Subcutaneous abdominal adipose tissue (tissue), 5 donors: ENCODE results near the gene SENP2.
"Not testable (repeated sequence)": the region's sequence is repeated elsewhere in the genome, so short reads cannot be mapped to it uniquely, and the experiment has no call there.

Experiments used
- H3K27ac ChIP-seq: one replicate; pipeline ENCODE4 v1.7.0; 2013; ENCODE audit warnings: low read depth, mild to moderate bottlenecking, inconsistent platforms, low read length, moderate library complexity
- H3K27me3 ChIP-seq, 5 donors: one replicate each; pipeline ENCODE4 v1.7.0; 2013; ENCODE audit warnings: low read length in 5 of 5, inconsistent platforms in 1 of 5; ENCODE audit not compliant: control insufficient read depth in 5 of 5, insufficient read depth in 4 of 5
- H3K36me3 ChIP-seq, 5 donors: one replicate each; pipeline ENCODE4 v1.7.0; 2013; ENCODE audit warnings: low read length in 5 of 5; ENCODE audit not compliant: control insufficient read depth in 5 of 5, insufficient read depth in 5 of 5
- H3K4me1 ChIP-seq, 5 donors: one replicate each; pipeline ENCODE4 v1.7.0; 2013; ENCODE audit warnings: low read length in 5 of 5, mild to moderate bottlenecking in 3 of 5, moderate library complexity in 1 of 5; ENCODE audit not compliant: control insufficient read depth in 5 of 5, insufficient read depth in 5 of 5
- H3K4me3 ChIP-seq, 5 donors: one replicate each; pipeline ENCODE4 v1.7.0; 2013; ENCODE audit warnings: low read length in 5 of 5, low read depth in 1 of 5
- H3K9ac ChIP-seq, 5 donors: one replicate each; pipeline ENCODE4 v1.7.0; 2013; ENCODE audit warnings: low read length in 5 of 5, mild to moderate bottlenecking in 4 of 5, moderate library complexity in 3 of 5
- H3K9me3 ChIP-seq, 5 donors: one replicate each; pipeline ENCODE4 v1.7.0; 2013; ENCODE audit warnings: low read length in 5 of 5; ENCODE audit not compliant: control insufficient read depth in 5 of 5
- donor health status: healthy.
- donor health status: healthy.
- donor health status: healthy.
- donor health status: healthy.
- donor health status: healthy.

SENP2 gene

DNA sequence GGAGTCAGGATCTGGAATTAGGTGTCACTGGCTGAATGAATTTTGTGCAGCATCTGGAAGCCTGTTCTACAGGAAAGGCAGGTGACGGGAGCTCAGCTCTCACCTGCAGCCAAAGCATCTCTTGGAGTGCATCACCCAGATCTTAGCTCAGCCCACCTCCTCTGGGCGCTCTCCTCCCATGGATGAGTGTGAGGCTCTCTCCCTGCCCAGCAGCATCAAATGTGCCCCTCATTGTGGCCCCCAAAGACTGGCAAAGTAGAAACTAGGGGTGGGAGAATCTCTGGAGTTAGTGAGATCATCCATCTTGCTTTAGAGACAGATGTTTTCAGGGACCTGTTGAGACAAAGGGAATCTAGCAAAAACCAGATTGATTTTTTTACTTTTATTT lies 68.7 kb downstream of the SENP2 start:
- Histone ChIP-seq H3K9ac (no peak overlapping the region), H3K27me3 (no peaks in the 10 kb centered on the region), H3K36me3 (peaks cover 0 to 2% (median 0%) of the 10 kb centered on the region in 5 donors), H3K4me1 (peaks cover 13 to 53% (median 44%) of the 10 kb centered on the region in 5 donors), H3K27ac (no peak overlapping the region), H3K4me3 (no peak overlapping the region), H3K9me3 (no peaks in the 10 kb centered on the region)

DNA sequence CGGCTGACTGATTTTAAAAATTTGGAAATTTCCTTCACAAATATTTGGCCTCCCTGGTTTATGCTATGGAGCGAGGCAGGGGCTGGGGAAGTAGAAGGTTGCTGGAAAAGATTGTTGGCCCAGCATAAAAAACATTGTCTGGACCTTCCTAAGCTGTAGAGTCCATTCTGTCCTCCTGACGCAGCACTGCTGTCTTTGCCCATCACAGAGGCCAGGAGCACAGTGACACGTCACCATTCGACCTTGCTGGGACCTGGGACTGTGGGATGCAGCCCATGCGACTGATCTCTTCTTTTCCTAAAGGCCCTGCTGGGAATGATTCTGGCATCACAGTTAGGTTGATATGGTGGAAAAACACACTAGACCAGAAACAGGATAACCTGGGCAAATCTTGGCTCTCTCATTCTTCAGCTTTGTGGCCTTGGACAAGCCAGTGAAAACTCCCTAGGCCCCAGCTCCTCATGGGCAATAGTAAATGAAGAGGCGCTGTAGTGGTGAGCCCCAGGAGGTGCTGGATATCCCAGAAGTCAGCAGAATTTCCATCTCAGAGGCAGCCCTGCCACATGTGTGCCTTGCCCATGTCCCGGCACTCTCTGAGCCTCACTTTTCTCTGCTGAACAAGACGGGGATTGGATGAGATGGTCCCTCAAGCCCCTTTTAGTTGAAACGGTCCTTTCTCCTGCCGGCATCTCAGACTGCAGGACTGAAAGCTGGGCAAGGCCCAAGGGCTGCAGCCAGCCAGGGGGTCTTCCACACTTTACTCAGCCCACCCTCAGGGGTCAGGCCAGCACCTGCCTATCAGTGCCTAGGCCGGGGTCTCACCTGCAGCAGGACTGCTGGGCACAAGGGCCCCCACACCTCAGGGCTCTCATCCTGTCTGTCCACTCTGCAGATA lies 69.6 kb downstream of the SENP2 start:
- no peaks in the 10 kb centered on the region for H3K27me3 ChIP-seq
- peak overlapping the region; percentile 86 for H3K27ac ChIP-seq
- H3K36me3 ChIP-seq: peaks cover 0 to 2% (median 0%) of the 10 kb centered on the region in 5 donors
- H3K4me1 ChIP-seq: peaks cover 15 to 56% (median 49%) of the 10 kb centered on the region in 5 donors
- peak overlapping the region in 3 of 5 donors; percentile 35 to 58 (median 49) for H3K9ac ChIP-seq
- H3K9me3 ChIP-seq: no peaks in the 10 kb centered on the region
- peak overlapping the region in 1 of 5 donors; percentile 18 for H3K4me3 ChIP-seq

DNA sequence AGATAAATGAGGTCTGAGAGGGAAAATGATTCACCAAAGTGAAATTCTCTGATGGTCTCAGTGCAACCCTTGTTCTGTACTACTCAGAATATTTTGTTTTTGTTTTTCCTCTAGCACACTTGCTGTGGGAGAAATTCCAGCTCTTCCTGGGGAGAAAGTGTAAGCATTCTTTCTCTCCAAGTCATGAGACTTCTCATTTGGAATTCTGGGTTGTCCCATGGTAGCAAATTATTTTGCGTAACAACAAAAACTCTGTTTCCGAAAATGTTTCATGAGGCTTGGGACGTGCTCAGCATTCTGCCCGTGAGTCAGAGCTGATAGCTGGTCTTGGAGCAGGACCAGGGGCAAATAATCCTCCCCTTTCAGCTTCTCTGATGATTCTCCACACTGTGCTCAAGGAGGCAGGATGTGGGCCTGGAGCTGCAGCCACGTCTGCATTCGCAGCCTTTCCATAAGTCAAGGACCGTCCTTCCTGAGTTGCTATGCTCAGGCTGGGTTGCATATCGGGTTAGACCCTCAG lies 70.3 kb downstream of the SENP2 start:
- no peaks in the 10 kb centered on the region for H3K9me3 ChIP-seq
- peaks cover 15 to 53% (median 44%) of the 10 kb centered on the region in 5 donors for H3K4me1 ChIP-seq
- peak overlapping the region in 1 of 5 donors; percentile 18 for H3K4me3 ChIP-seq
- peaks cover 0 to 2% (median 0%) of the 10 kb centered on the region in 5 donors for H3K36me3 ChIP-seq
- peak overlapping the region; percentile 86 for H3K27ac ChIP-seq
- H3K27me3 ChIP-seq: no peaks in the 10 kb centered on the region
- H3K9ac ChIP-seq: peak overlapping the region in 3 of 5 donors; percentile 48 to 58 (median 49)

DNA sequence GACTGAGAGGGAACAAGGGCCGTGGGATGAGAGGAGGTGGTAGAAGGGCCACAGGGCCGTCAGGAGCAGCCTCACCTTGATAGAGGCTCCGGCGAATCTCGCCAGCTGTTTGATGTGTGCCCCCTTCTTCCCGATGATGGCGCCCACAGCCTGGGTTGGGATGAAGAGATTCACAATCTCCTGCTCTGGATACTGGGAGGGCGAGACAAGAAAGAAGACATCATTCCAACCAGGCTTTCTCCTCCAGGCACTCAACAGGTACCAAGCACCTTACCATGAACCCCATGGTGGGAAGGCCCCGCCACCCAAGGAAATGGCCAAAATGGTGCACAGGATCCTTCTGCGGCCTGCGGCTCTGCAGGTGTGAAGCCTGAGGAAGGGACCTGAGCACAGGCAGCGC lies 71.1 kb downstream of the SENP2 start:
- Histone ChIP-seq H3K27ac (peak overlapping the region; percentile 86), H3K4me3 (no peak overlapping the region), H3K9ac (peak overlapping the region in 3 of 5 donors; percentile 6 to 58 (median 14)), H3K36me3 (peaks cover 0 to 2% (median 0%) of the 10 kb centered on the region in 5 donors), H3K9me3 (no peaks in the 10 kb centered on the region), H3K4me1 (peaks cover 15 to 53% (median 44%) of the 10 kb centered on the region in 5 donors), H3K27me3 (no peaks in the 10 kb centered on the region)

DNA sequence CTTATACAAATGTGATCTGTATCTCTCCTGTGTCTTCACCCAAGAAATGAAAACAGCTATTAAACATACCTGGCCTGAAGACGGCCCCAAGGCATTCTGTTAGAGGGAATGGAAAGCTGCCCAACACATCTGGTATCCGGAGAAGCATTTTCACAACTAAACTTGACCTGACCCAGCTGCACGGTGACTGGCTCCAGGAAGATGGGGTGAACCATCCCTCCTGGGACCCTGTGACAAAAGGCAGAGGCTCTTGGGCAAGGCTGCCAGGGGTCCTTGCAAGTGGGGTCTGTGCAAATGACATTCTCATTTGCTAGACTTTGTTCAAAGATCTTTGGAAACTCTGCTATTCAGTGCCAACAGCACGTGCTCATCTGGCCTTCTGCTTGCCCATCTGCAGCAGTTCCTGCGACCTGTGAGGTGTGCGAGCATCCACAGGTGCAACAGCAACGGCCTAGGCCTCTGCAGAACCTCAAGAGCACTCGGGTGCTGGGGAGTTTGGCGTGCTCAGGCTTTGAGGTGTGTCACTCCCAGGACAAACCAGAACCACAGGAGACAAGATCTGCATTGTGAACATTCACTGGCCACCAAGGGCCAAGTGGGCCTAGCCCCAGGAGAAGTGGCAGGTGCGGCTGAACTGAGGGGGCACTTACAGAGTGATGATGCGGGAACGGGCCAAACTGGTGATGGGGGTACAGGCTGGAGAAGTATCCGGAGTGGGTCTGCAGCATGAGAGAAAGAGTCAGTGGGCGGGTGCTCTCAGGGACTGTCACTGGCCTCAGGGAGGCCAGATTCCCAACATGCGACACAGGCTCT lies 71.8 kb downstream of the SENP2 start:
- Histone ChIP-seq H3K27me3 (no peaks in the 10 kb centered on the region), H3K27ac (peak overlapping the region; percentile 86), H3K36me3 (peaks cover 0 to 2% (median 0%) of the 10 kb centered on the region in 5 donors), H3K9me3 (no peaks in the 10 kb centered on the region), H3K4me1 (peaks cover 15 to 53% (median 44%) of the 10 kb centered on the region in 5 donors), H3K9ac (peak overlapping the region in 2 of 5 donors; percentile 10 to 58), H3K4me3 (no peak overlapping the region)

DNA sequence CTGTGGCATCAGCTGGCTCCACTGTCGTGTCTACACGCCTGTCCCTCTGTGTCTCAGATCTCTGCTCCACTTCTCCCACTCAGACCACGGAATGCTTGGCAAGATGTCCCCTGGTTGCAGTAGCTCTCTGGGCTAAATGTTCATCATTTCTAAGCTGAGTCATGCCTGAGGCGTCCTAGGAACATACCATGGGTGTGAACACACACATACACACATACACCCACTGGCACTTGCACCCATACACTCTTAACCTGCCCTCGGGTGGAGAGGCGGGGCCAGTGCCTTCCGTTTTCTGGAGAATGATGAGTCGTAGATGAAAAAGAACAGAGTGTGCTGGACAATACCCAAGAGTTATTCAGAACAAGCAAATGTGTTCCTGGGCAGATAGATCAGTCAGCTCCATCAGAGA lies 72.4 kb downstream of the SENP2 start:
- Histone ChIP-seq H3K4me1 (peaks cover 15 to 53% (median 44%) of the 10 kb centered on the region in 5 donors), H3K27ac (peak overlapping the region; percentile 86), H3K9me3 (no peaks in the 10 kb centered on the region), H3K4me3 (no peak overlapping the region), H3K27me3 (no peaks in the 10 kb centered on the region), H3K9ac (peak overlapping the region in 1 of 5 donors; percentile 10), H3K36me3 (peaks cover 0 to 2% (median 0%) of the 10 kb centered on the region in 5 donors)

DNA sequence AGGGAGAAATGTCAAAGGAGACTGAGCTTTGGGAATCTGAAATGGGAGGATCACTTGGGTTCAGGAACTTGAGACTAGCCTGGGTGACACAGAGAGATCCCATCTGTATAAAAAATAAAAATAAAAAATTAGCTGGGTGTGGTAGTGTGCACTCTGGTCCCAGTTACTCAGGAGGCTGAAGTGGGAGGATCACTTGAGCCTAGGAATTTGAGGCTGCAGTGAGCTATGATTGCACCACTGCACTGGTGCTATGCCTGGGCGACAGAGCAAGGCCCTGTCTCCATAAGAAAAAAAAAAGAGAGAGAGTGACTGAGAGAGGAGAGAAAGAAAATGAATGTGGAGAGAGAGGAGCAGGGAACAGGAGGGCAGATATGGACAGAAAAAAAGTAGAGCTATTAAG lies 72.8 kb downstream of the SENP2 start:
- Histone ChIP-seq H3K9ac (peak overlapping the region in 1 of 5 donors; percentile 30), H3K27me3 (no peaks in the 10 kb centered on the region), H3K36me3 (peaks cover 0 to 2% (median 0%) of the 10 kb centered on the region in 5 donors), H3K27ac (peak overlapping the region; percentile 86), H3K4me1 (peaks cover 15 to 53% (median 44%) of the 10 kb centered on the region in 5 donors), H3K4me3 (no peak overlapping the region), H3K9me3 (no peaks in the 10 kb centered on the region)

DNA sequence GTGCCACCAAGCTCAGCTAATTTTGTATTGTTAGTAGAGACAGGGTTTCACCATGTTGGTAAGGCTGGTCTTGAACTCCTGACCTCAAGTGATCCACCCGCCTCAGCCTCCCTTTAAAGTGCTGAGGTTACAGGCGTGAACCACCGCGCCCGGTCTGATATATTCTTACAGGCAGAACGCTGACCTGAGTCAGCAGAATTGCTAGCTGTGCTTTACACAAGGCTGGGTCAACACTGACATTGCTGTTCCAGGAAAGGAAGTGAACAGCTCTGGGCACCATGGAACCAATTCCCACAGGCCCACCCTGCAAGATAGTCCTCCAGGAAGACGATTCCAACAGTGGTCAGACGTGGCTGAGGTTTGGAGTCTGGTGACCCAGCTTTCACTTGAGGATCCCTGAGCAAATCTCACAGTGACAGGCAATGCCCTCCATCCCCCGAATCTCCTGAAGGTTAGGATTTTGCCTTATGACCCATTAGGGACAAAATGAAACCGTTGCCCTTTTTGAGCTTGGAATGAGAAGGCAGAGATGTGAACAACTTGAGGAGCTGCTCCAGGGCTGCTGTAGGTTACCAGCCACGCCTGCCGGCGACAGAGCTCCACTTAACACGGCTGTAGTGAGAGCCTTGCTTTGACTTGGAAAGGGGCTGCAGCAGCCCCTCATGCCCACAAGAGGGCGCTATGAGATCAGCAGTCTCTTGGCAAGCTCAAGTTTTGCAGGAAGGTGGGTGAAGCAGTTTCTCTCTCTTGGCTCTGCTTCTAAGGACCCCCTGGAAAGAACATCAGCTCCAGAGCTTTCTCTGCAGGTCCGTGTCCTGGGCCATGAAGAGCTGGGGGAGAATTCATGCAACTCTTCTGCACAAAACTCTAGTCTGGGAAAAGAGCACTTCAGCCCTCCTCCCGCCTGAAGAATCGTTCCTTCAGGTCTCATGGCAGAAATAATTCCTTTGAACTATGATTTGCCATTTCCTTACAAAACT lies 74.1 kb downstream of the SENP2 start:
- peak overlapping the region; percentile 14 for H3K27ac ChIP-seq
- H3K4me3 ChIP-seq: peak overlapping the region in 4 of 5 donors; percentile 7 to 48 (median 40)
- H3K9me3 ChIP-seq: no peaks in the 10 kb centered on the region
- H3K27me3 ChIP-seq: no peaks in the 10 kb centered on the region
- H3K36me3 ChIP-seq: no peaks in the 10 kb centered on the region
- H3K9ac ChIP-seq: peak overlapping the region in 1 of 5 donors; percentile 6
- peaks cover 15 to 53% (median 44%) of the 10 kb centered on the region in 5 donors for H3K4me1 ChIP-seq

DNA sequence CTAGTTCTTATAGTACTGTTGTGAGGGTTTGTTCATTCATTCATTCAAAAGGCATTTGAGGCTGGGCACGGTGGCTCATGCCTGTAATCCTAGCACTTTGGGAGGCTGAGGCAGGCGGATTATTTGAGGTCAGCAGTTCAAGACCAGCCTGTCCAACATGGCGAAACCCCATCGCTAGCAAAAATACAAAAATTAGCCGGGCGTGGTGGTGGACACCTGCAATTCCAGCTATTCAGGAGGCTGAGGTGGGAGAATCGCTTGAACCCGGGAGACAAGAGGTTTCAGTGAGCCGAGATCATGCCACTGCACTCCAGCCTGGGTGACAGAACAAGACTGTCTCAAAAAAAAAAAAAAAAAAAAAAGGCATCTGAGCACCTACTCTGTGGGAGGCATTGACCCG lies 75.2 kb downstream of the SENP2 start:
- H3K27me3 ChIP-seq, H3K9me3 ChIP-seq, H3K36me3 ChIP-seq, H3K9ac ChIP-seq, H3K4me3 ChIP-seq, H3K27ac ChIP-seq: not testable (repeated sequence)
- peaks cover 14 to 42% (median 34%) of the 10 kb centered on the region in 5 donors for H3K4me1 ChIP-seq
